ENCODE data around the gene PTPN13. TPM values are rescaled to one million over a fixed set of nuclear protein-coding genes. Genes with fewer than 3 reads are reported as not detected.

Gene PTPN13
- total RNA-seq, 1 donor from 2014 or later, result under 0.01 TPM

DNA sequence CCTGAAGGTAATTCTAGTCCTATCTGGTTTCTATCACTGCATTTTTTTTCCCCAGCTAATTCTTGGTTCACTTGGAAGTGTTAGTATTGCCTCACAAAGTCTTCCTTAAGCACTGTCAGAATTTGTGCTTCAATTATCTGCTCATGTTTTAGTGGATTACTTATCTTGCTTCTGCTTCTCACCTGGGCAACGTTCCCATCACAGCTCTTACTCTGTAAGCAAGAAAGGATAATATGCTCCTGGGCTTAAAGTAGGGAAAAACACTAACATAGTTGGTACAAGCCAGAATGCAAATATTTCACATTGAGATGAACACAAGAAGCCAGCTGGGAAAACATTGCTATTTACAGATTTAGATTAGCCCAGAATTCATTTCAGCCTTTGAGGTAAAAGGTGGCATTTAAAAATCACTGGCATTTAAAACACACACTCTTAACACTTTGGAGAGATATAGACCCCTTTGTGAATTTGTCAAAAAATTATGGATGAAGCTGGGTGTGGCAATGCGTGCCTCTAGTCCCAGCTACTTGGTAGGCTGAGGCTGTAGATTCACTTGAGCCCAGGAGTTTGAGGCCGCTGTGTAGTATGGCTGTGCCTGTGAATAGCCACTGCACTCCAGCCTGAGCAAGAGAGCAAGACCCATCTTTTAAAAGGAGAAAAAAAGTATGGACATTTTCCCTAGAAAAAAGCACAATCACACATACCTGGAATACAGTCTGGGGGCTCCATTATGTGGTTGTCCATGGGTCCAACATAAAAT, 6.6 kb upstream of the PTPN13 start:
- DNase-seq (ENCODE audit: low read depth in 2 of 2), result no peak

DNA sequence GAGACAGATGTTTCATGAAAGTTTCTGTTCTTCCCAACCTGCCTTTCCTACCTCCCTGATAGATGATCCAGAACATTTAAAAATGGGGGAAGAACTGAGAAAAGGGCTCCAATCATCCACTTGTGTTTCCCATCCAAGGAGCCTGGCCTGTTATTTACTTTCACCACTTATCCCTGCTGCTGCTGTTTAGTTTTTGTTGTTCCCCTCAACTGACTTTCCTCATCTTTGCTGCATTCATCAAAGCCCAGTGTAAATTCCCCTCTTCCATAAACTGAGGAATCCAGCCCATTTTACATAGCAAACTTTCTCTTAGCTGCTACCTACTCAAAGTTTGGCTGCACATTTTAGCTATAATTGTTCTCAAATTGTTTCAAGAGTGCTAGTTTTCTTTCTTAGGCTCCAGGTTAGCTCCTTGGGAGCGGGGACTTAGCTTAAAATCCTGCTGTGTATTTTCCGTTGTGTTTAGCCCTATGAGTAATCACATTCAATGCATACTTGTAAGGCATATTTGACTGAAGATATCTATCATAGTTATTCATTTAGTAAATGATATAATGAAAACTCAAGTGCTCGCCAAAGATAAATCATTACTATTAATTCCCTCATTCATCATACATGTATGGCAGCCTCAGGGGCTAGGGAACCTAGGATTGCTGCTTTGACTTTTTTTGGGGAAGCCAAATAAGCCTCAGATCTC, 1.4 kb upstream of the PTPN13 start:
- no peak for DNase-seq (ENCODE audit: low read depth in 2 of 2)

DNA sequence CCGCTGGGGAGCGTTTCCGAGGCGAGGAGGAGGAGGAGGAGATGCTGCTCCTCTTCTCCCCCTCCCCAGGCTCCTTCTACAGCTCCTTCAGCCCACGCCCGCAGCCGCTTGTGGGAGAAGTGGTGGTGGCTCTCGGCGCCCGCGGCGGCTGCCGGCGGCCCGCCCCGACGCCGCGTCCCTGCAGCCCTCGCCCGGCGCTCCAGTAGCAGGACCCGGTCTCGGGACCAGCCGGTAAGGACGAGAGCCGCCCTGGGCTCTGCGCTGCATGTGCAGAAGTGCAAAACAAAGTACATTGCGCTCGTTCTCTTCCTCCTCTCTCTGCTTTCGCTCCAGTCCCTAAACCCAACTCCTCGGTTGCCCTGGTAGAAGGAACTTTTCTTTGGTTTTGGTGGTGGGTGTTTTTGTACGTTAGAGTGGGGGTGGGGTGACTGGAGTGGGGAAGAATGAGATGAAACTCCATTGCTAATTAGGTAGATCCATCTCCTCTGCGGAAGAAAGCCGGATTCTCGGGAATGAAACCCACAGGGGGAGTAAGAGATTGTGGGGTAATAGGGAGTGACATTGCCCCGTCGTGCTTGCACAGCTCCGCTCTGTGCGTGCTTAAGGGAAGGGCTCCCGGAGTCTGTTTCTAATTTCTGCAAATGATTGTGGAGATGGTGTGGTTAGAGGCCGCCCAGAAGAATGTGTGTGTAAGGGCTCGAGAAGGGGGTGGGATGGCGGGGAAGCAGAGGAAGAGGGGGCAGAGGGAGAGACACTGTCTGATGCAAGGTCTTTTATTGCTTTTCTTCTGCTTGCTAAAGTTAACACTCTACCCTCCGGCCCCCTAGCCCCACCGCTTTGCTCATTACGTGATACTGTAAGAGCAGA, 677 bp downstream of the PTPN13 start:
- DNase-seq (ENCODE audit: low read depth in 2 of 2), result peak in 1 of 2 donors; percentile 1

DNA sequence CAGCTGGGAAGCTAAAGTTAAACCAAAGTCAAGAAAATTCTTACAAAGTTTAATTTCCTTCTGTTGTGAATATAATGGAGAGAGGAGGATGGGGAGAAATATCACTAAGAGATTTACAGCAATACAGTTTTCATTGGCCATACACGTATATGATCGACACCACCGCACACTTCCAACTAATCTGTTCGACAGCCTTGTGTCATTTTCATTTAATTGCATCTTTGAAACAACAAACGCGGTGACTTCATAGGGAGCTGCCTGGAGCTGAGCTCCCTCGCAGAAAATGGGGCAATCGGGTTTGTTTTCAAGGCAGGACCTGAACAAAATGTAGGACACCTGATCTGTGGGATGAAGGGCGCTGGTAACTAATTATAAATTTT, 1.3 kb downstream of the PTPN13 start:
- no peak for DNase-seq (ENCODE audit: low read depth in 2 of 2)

DNA sequence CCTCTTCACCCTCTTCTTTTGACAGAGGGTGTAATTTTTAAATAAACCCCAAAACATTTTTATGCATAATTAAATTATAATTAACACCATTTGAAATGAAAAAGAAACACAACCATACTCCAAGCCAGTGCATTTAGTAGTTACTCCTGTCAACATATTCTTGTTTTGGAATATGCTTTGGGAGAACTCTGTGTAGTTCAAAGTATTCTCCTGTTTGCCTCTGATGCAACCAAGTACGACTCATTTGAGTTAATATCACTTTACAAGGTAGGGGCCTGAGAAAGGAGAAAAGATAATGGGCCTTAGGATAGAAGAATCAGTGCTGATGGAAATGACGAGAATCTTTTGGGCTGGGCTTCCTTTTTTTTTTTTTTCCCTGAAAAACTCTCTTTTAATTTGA, 2.7 kb downstream of the PTPN13 start:
- DNase-seq (ENCODE audit: low read depth in 2 of 2), result no peak

DNA sequence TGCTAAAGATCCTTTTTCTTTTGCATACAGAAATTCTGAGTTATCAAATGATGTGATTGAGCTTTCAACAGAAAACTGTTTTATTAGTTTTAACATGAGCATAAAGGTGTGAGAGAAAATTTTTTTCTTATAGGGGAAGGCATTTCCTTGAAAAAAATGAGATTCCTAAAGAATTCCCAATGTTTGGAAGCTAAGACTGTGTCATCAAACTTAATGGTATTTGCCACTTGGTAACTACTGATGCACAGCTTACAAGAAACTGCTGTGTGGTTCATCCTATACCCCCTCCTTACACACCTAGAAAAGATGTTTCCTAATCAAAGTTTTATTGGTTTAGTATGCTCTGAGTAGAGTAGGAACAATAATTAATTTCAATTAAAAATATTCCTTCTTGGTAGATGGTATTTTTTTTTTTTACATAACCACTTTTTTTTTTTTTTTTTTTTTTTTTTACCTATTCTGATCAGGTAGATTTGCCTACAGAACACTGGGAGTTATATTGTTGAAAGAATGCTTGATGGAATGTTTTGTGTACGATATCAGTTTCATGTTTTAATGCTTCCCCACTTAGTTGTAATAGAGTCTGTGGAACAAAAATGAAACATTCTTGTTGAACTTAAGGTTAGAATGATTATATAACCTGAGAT, 6.0 kb downstream of the PTPN13 start:
- no peak for DNase-seq (ENCODE audit: low read depth in 2 of 2)

DNA sequence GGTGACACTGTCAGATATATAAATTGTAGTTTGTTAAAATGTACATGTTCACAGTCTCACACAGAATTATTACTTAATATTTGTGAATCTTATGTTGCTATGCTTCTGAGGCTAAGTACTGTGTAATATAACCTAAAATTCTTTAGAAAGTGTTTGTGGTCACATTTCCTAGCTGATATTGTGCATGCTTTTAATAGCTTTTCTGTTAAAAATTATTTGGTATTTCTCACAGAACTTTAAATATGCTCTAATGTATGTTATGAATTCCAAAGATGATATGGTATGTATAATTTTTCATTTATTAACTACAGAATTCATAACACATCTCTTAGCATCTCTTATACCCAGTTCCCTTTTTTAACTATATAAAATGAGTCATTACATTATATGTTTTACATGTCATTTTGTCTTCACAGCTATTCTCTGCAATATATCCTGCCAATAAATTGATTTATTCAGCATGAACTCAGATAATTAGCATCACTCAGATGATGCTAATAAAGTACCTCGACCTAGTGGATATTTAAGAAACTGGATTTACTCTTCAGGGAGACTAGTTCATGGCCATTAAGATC, 9.3 kb downstream of the PTPN13 start:
- no peak for DNase-seq (ENCODE audit: low read depth in 2 of 2)

DNA sequence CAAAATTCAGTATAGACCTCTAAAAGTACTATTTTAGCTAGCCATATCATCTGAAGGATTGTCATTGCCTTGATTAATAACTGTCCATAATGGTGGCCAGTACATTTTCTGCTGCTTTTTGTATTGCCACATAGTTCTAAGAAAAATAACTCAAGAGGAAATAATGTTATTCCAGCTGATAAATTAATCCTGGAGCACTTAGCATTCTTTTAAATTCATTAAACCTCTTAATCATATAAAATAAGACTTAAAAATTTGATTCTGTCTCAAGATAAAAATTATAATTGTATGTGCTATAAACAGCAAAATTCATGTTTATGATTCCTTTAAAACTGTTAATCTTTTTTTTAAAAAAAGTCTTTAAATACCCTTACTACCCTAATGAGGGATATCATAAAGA, 12.7 kb downstream of the PTPN13 start:
- DNase-seq (ENCODE audit: low read depth in 2 of 2), result no peak

DNA sequence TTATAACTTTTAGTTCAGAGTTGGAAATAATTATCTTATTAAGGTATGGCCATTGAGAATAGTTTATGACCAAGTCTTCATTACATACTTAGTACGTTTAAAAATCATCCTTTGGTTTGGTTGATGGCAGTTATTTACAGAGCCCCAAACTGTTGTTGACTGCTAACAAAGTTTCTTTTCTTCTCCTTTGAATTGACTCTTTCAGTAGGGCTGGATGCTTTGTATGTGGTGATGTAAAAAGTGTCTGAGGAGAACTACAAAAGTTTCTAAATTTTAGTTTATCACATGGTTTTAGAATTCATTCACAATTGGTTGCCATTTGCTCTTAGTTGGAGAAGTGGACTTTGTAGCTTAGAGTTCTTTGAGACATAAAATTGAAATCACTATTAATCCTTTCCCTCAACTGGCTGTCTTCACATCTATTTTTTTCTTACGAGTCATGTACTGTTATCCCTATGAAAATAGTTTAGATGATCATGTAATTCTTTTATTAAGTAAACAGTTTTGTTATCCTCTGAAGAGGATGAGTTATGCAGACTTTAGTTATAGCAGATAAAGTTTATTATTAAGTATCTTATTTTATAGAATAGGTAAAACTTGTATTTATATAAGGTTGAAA, 14.8 kb downstream of the PTPN13 start:
- DNase-seq (ENCODE audit: low read depth in 2 of 2), result no peak

DNA sequence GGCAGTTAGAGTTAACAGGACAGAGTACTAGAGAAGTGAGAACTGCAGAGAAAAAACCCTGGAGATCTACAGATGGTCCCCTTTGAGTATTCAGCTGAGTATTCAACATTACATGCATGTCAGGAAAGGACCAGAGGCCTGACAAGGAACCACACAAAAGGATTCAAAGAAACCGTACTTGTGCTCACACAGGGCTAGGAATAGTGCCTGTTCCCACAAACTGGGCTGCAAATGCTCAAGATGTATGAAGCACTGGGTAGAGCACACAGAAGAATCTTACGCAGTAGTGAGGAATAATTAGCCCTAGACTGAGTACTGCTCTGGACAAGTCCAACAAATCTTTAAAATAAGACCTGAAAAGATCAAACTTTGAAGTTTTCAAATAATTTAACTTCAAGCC, 17.6 kb downstream of the PTPN13 start:
- DNase-seq (ENCODE audit: low read depth in 2 of 2), result no peak

DNA sequence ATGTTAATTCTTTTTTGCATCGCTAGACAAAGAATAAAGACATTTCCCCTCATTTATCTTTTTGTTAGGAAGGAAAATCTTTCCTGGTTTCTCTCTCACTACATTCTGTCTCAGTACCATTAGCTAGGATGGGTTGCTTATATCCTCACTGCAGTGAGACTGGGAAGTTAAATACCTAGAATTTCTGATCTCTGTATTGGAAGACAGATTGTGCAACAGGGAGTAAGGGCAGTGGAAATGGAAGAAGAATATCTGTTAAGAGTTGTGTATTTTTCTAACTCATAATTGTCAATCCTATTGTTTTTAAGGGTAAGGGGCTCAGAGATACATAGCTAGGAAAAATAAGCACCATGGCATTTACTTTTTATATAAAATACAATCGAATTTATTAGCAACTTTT, 19.6 kb downstream of the PTPN13 start:
- DNase-seq (ENCODE audit: low read depth in 2 of 2), result no peak

DNA sequence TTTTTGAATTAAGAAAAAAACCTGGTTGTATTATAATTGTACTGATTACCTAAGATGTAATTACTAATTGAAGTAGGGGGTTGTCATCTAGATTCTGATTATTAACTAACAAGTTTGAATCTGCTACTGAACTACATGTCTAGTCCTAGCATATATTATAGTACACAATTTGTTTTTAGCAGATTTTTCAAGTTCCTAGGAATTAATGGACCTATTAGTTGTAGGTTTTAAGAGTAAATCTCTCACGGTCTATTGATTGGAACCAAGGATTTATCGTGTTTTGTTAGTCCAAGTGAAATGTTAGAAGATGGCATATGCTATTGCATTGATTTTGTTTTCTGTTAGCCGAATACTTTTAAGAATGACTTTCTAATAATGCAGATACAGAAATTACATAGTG, 20.8 kb downstream of the PTPN13 start:
- no peak for DNase-seq (ENCODE audit: low read depth in 2 of 2)

DNA sequence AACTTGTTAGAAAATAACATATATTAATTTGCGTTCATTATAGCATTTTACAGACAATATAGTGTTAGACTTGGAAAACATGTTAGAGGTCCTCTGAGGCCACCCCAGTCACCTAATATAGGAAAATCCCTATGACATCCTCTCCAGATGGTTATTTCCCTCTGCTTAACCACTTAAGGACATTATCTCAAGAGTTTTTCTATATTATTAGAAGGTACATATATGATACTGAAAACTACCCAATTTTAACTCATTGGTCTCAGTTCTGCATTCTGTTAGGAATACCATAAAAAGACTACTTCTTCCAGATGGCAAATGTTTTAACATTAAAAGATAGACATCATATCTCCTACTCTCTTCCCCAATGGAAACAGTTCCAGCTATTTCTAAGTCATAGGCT, 21.4 kb downstream of the PTPN13 start:
- no peak for DNase-seq (ENCODE audit: low read depth in 2 of 2)

DNA sequence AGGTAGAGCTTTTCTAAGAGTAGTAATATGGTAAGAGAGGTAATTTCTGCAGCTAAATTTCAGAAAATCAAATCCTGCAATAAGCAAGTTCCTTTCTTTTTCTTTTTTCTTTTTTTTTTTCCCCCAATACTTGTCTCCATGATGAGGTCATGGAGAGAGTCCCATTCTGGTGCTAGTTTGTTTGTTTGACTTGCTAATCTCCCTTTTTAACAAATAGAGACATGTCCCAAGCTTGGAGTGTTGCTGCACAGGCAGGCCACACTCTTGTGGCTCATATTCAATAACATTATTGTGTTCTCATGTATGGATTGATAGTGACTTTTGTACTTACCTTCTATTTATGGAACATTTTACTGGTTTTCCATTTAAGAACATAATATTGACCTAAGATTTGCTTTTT, 25.5 kb downstream of the PTPN13 start:
- no peak for DNase-seq (ENCODE audit: low read depth in 2 of 2)

DNA sequence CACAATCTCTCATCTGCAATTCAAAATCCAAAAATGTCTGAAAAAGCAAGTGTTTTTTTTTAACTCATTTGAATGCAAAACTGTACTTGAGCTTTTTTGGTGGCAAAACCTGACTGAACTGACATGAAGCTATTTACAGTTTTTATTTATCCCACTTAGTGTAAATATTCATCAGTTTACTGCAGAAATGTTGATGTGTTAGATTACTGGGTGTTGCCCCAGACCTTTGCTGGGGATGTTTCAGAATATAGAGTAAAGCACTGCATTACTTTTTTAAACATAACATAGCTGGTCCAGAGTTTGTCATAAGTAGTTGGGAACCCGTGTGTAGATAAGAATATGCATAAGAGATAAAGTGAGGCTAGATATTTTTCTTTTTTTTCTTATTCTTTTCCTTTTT, 27.3 kb downstream of the PTPN13 start:
- DNase-seq (ENCODE audit: low read depth in 2 of 2), result no peak

DNA sequence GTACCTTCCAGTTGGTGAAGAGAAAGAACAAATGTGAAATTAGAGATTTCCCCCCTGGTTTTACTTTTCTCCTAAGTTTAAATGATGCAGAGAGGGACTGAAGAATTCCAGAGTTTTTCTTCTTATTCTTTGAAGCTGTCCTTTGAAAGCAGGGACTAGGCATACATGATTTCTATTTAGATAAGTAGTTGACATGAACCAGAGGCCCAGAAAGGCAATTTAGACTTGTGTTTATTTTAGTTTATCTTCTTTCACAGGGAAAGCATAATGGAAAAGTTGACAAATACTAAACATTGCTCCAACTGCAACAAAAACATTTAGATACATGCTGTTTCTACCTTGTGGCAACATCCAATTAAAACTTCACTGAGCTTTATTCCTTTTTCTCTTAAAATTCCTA, 32.0 kb downstream of the PTPN13 start:
- DNase-seq (ENCODE audit: low read depth in 2 of 2), result no peak

DNA sequence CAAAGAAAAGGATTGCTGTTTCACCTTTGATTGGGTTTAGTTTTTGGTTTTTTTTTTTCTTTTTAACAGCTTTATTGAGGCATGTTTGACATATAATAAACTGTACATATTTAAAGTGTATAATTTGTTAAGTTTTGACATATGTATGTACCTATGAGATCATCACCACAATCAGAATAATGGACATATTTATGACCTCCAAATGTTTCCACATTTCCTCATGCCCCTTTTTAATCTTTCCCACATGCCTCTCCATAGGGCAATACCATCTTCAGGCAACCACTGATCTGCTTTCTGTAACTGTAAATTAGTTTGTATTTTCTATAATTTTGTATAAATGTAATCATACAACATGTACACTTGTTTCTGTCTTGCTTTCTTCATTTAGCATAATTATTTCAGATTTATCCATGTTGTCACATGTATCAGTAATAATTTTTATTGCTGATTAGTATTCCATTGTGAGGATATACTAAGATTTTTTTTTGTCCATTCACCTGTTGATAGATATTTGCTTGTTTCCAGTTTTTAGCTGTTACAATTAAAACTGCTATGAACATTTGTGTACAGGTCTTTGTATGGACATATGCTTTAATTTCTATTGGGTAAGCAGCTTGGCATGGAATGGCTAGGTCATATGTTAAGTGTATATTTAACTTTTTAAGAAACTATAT, 33.5 kb downstream of the PTPN13 start:
- DNase-seq (ENCODE audit: low read depth in 2 of 2), result no peak

DNA sequence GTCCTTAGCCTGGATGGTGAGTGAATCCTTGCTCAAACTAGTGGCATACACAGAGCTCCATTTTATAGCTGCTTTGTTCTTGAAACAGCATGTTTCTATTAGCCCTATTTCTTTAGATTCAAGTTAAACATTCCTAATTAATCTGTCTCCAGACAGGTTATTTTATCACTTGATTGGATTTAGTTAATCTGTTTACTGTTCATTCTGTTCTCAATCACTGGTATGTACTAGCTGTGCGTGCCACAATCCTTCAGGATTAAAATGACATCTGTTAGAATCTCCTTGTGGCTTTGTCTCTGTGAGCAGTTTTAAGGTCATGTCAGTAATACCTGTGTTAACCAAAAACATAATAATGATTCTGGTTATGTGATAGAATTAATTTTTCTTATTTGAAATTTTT, 36.5 kb downstream of the PTPN13 start:
- DNase-seq (ENCODE audit: low read depth in 2 of 2), result no peak

DNA sequence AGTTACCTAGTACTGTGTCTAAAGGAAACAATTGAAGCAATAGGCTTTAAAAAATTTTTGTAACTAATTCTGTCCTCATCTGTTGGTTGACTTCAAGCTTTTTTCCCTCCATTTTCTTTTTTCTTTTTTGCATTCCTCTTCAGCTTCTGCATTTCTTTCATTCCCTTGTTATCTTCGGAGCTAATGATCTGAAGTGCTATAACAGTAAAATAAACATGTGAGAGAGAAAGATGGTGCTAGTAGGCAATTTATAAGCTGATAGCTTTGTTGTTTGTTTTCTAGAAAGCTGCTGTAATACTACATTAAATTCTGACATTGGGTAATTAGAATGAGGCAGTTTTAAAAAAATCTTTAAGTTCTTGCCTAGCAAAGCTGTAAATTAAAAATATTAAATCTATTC, 37.1 kb downstream of the PTPN13 start:
- no peak for DNase-seq (ENCODE audit: low read depth in 2 of 2)

DNA sequence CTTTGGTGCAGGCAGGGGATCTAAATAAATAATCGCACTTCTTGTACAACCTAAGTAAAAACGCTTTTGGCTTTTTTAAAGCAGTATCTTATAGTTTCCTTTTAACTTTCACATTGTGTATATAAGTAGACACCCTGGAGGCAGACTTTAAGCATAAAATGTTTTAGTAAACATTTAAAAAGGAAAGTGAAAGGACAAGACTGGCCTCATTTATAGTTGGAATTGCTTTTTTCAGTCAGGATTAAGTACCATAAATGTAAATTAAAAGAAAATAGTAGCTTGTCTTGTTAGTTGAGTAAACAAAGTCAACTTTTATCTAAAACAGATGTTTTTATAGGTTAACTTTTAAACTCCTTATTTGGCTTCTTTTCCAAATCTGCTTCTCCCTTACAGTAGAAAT, 39.7 kb downstream of the PTPN13 start:
- no peak for DNase-seq (ENCODE audit: low read depth in 2 of 2)

DNA sequence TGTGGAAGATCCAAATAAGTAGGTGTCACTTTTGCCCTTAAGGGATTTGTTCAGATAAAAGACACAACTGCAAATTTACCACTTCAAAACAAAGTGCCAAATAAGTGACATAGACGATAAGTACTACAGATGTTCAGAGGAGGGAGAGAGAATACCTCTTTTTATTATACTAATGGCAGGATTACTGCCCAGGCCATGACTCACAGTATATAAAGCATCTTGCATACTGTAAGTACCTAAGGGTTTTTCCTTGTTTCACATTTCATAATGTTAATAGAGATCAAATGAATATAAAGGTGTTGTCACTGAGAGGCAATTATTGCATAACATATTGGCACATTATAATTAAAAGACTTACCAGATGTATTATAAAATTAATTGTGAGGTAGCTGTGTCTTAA, 46.4 kb downstream of the PTPN13 start:
- DNase-seq (ENCODE audit: low read depth in 2 of 2), result no peak

Data from dermis microvascular lymphatic vessel endothelial cell (primary cell).